ENCODE data around the gene STRIP2.
"Not testable (repeated sequence)": the region's sequence is repeated elsewhere in the genome, so short reads cannot be mapped to it uniquely, and the experiment has no call there.

Gene STRIP2

GRCh38 chr7:129480674-129481363 lies 46.6 kb downstream of the STRIP2 start:
- H3K4me1 ChIP-seq (ENCODE audit: control insufficient read depth, insufficient read depth, low read length) = no peaks in the 10 kb centered on the region
- CTCF ChIA-PET = interaction anchor here (0.6 to 0.7 kb wide), 3 partner anchors 105 to 294 kb away, joined by 3 read pairs; no protein-coding TSS in a partner anchor
- peaks cover 8 to 10% of the 10 kb centered on the region in 2 experiments; a peak in 2 of 3 replicates for H3K36me3 ChIP-seq (ENCODE audit: control insufficient read depth in 2 of 2, insufficient read depth in 1 of 2, low read length in 2 of 2)
- TF ChIP-seq ZBTB20 (tag by site-specific recombination; IDR thresholded peaks at IDR 0.05) (no peak), ZNF362 (tag by site-specific recombination; IDR thresholded peaks at IDR 0.05) (no peak), ZNF701 (tag by site-specific recombination; IDR thresholded peaks at IDR 0.05) (no peak), OSR2 (tag by site-specific recombination; IDR thresholded peaks at IDR 0.05) (no peak), ZFP41 (tag by site-specific recombination; IDR thresholded peaks at IDR 0.05; ENCODE audit: borderline replicate concordance) (no peak), GLIS1 (tag by site-specific recombination; IDR thresholded peaks at IDR 0.05) (no peak), ZNF785 (tag by site-specific recombination; IDR thresholded peaks at IDR 0.05) (no peak), ZBTB11 (tag by site-specific recombination; conservative IDR thresholded peaks at IDR 0.05; ENCODE audit: low read depth) (no peak), TRIM28 (IDR thresholded peaks at IDR 0.05; ENCODE audit: borderline replicate concordance, low read length) (no peak), ZBTB21 (tag by site-specific recombination; IDR thresholded peaks at IDR 0.05) (no peak), ZSCAN4 (tag by site-specific recombination; IDR thresholded peaks at IDR 0.05) (no peak), PRDM10 (tag by site-specific recombination; IDR thresholded peaks at IDR 0.05) (no peak), ZNF148 (tag by site-specific recombination; IDR thresholded peaks at IDR 0.05; ENCODE audit: borderline replicate concordance) (no peak), ZNF837 (tag by site-specific recombination; IDR thresholded peaks at IDR 0.05) (no peak), ZNF792 (tag by site-specific recombination; IDR thresholded peaks at IDR 0.05) (no peak), ZNF529 (tag by site-specific recombination; IDR thresholded peaks at IDR 0.05; ENCODE audit: insufficient replicate concordance) (no peak)
- no peak overlapping the region for H3K4me3 ChIP-seq (ENCODE audit: low read depth, low read length)
- POLR2A ChIA-PET = interaction anchor here (0.5 kb wide), 1 partner anchor 54 kb away, joined by 6 read pairs; no protein-coding TSS in a partner anchor
- H3K9me3 ChIP-seq (ENCODE audit: control insufficient read depth, insufficient read depth, low read depth, low read length) = no peaks in the 10 kb centered on the region
- H3K27ac ChIP-seq (ENCODE audit: extremely low read depth, low read depth, low read length) = no peak overlapping the region

GRCh38 chr7:129481376-129481775 lies 47.1 kb downstream of the STRIP2 start:
- H3K27ac ChIP-seq (ENCODE audit: extremely low read depth, low read depth, low read length); CTCF ChIA-PET; H3K36me3 ChIP-seq (ENCODE audit: control insufficient read depth in 2 of 2, insufficient read depth in 1 of 2, low read length in 2 of 2); H3K9me3 ChIP-seq (ENCODE audit: control insufficient read depth, insufficient read depth, low read depth, low read length); H3K4me1 ChIP-seq (ENCODE audit: control insufficient read depth, insufficient read depth, low read length); H3K4me3 ChIP-seq (ENCODE audit: low read depth, low read length): not testable (repeated sequence)
- POLR2A ChIA-PET = interaction anchor here (0.6 kb wide), 1 partner anchor 1253 kb away, joined by 4 read pairs; the partner anchor contains the start of gene KLF14

Measured in HEK293 (cell line).